Measurements from ENCODE around the gene IRS2. TPM values are rescaled to one million over a fixed set of nuclear protein-coding genes. Genes with fewer than 3 reads are reported as not detected.
A peak's percentile ranks its signal among the peaks of the same experiment; 100 is the strongest.

The IRS2 gene
- total RNA-seq, 1 donor from 2014 or later = 12.0 TPM

- no peak for DNase-seq (ENCODE audit: low spot score)
Measured at GRCh38 chr13:109758937-109759480, 27.4 kb downstream of the IRS2 start.

- DNase-seq (ENCODE audit: low spot score) = no peak
Measured at GRCh38 chr13:109756778-109757177, 29.6 kb downstream of the IRS2 start.

- DNase-seq (ENCODE audit: low spot score) = no peak
Measured at GRCh38 chr13:109755997-109756396, 30.4 kb downstream of the IRS2 start.

- no peak for DNase-seq (ENCODE audit: low spot score)
Measured at GRCh38 chr13:109755551-109755950, 30.8 kb downstream of the IRS2 start.

- no peak for DNase-seq (ENCODE audit: low spot score)
Measured at GRCh38 chr13:109751477-109751876, 34.9 kb downstream of the IRS2 start.

- no peak for DNase-seq (ENCODE audit: low spot score)
Measured at GRCh38 chr13:109750221-109750775, 36.1 kb downstream of the IRS2 start.

GRCh38 chr13:109749365-109749764, 37.0 kb downstream of the IRS2 start:
- DNase-seq (ENCODE audit: low spot score) = no peak

- DNase-seq (ENCODE audit: low spot score) = no peak
Measured at GRCh38 chr13:109748677-109749076, 37.7 kb downstream of the IRS2 start.

GRCh38 chr13:109747524-109747923, 38.9 kb downstream of the IRS2 start:
- DNase-seq (ENCODE audit: low spot score) = no peak

- no peak for DNase-seq (ENCODE audit: low spot score)
Measured at GRCh38 chr13:109746364-109746763, 40.0 kb downstream of the IRS2 start.

GRCh38 chr13:109745702-109746101, 40.7 kb downstream of the IRS2 start:
- DNase-seq (ENCODE audit: low spot score) = no peak

GRCh38 chr13:109745060-109745459, 41.3 kb downstream of the IRS2 start:
- DNase-seq (ENCODE audit: low spot score) = no peak

GRCh38 chr13:109744512-109745051, 41.8 kb downstream of the IRS2 start:
- peak; percentile 80 for DNase-seq (ENCODE audit: low spot score)

GRCh38 chr13:109743706-109744453, 42.5 kb downstream of the IRS2 start:
- DNase-seq (ENCODE audit: low spot score) = peak; percentile 63

- DNase-seq (ENCODE audit: low spot score) = no peak
Measured at GRCh38 chr13:109741966-109742365, 44.4 kb downstream of the IRS2 start.

GRCh38 chr13:109740721-109741120, 45.7 kb downstream of the IRS2 start:
- DNase-seq (ENCODE audit: low spot score) = no peak

GRCh38 chr13:109740121-109740520, 46.3 kb downstream of the IRS2 start:
- no peak for DNase-seq (ENCODE audit: low spot score)

GRCh38 chr13:109738298-109738746, 48.1 kb downstream of the IRS2 start:
- peak; percentile 25 for DNase-seq (ENCODE audit: low spot score)

- peak; percentile 31 for DNase-seq (ENCODE audit: low spot score)
Measured at GRCh38 chr13:109737606-109738005, 48.8 kb downstream of the IRS2 start.

- DNase-seq (ENCODE audit: low spot score) = no peak
Measured at GRCh38 chr13:109737046-109737573, 49.3 kb downstream of the IRS2 start.

- no peak for DNase-seq (ENCODE audit: low spot score)
Measured at GRCh38 chr13:109735436-109735966, 50.9 kb downstream of the IRS2 start.

All from umbilical cord (tissue), 2 donors.